ENCODE results near the gene PTPMT1. TPM values are rescaled to one million over a fixed set of nuclear protein-coding genes. Genes with fewer than 3 reads are reported as not detected.

Gene PTPMT1
- total RNA-seq, 1 donor from 2014 or later: 27.1 TPM

GRCh38 chr11:47550288-47551047 is 14.9 kb upstream of the PTPMT1 start:
- H3K27me3 Mint-ChIP-seq: no peaks in the 10 kb centered on the region
- peak overlapping the region; percentile 97 for H3K27ac Mint-ChIP-seq
- CTCF ChIA-PET: interaction anchor here (1.9 kb wide), 1 partner anchor 10 kb away, joined by 4 read pairs; no protein-coding TSS in a partner anchor
- TF ChIP-seq CTCF (IDR thresholded peaks at IDR 0.05): no peak
- H3K36me3 Mint-ChIP-seq (ENCODE audit: low read depth): peaks cover 25% of the 10 kb centered on the region
- ATAC-seq (ENCODE audit: low read depth) (no peak), DNase-seq (no peak)
- H3K4me3 Mint-ChIP-seq: peak overlapping the region; percentile 96
- POLR2A ChIA-PET: interaction anchor here (0.7 to 2.4 kb wide), 3 partner anchors 10 to 331 kb away, joined by 3 to 12 read pairs (median 7); no protein-coding TSS in a partner anchor
- peaks cover 58% of the 10 kb centered on the region for H3K4me1 Mint-ChIP-seq
- intact Hi-C loops (cut with micrococcal nuclease): loop anchor here (5.0 kb wide), 1 partner anchor 173 kb away; the partner anchor contains the start of gene SPI1
- no peaks in the 10 kb centered on the region for H3K9me3 Mint-ChIP-seq

- H3K27ac Mint-ChIP-seq: peak overlapping the region; percentile 97
- no peak for TF ChIP-seq CTCF (IDR thresholded peaks at IDR 0.05)
- ATAC-seq (ENCODE audit: low read depth) (no peak), DNase-seq (no peak)
- no peaks in the 10 kb centered on the region for H3K9me3 Mint-ChIP-seq
- intact Hi-C loops (cut with micrococcal nuclease): loop anchor here (5.0 kb wide), 1 partner anchor 174 kb away; the partner anchor contains the start of gene SPI1
- no peaks in the 10 kb centered on the region for H3K27me3 Mint-ChIP-seq
- ChIA-PET POLR2A (interaction anchor here (0.7 to 2.7 kb wide), 5 partner anchors 10 to 332 kb away, joined by 3 to 29 read pairs (median 7); partner anchors contain the start of gene PTPMT1), CTCF (interaction anchor here (1.9 kb wide), 1 partner anchor 11 kb away, joined by 4 read pairs; no protein-coding TSS in a partner anchor)
- peaks cover 58% of the 10 kb centered on the region for H3K4me1 Mint-ChIP-seq
- H3K36me3 Mint-ChIP-seq (ENCODE audit: low read depth): peaks cover 23% of the 10 kb centered on the region
- H3K4me3 Mint-ChIP-seq: peak overlapping the region; percentile 96
These were observed 14.3 kb upstream of the PTPMT1 start for GRCh38 chr11:47551086-47551485.

GRCh38 chr11:47552056-47552565 is 13.3 kb upstream of the PTPMT1 start:
- ATAC-seq (ENCODE audit: low read depth) (no peak), DNase-seq (no peak)
- H3K27me3 Mint-ChIP-seq: no peaks in the 10 kb centered on the region
- ChIA-PET POLR2A (interaction anchor here (0.7 to 2.7 kb wide), 11 partner anchors 11 to 336 kb away, joined by 3 to 29 read pairs (median 6); partner anchors contain the start of genes ACP2, FNBP4, KBTBD4 and NDUFS3), CTCF (interaction anchor here (1.9 kb wide), 1 partner anchor 12 kb away, joined by 4 read pairs; no protein-coding TSS in a partner anchor)
- H3K4me3 Mint-ChIP-seq: peak overlapping the region; percentile 96
- H3K27ac Mint-ChIP-seq: peak overlapping the region; percentile 97
- intact Hi-C loops (cut with micrococcal nuclease): loop anchor here (1.0 to 5.0 kb wide), 5 partner anchors 9 to 375 kb away; partner anchors contain the start of genes AGBL2, ARFGAP2, NUP160 and SPI1
- TF ChIP-seq CTCF (IDR thresholded peaks at IDR 0.05): no peak
- H3K36me3 Mint-ChIP-seq (ENCODE audit: low read depth): peaks cover 19% of the 10 kb centered on the region
- H3K4me1 Mint-ChIP-seq: peaks cover 53% of the 10 kb centered on the region
- H3K9me3 Mint-ChIP-seq: no peaks in the 10 kb centered on the region

- intact Hi-C loops (cut with micrococcal nuclease): loop anchor here (1.0 to 5.0 kb wide), 14 partner anchors 9 to 558 kb away; partner anchors contain the start of genes AGBL2, ARFGAP2, FNBP4 and MTCH2
- Mint-ChIP-seq H3K4me1 (peaks cover 50% of the 10 kb centered on the region), H3K27ac (peak within 1 kb of the TSS; percentile 97), H3K27me3 (no peaks in the 10 kb centered on the region), H3K9me3 (no peaks in the 10 kb centered on the region), H3K4me3 (peak within 1 kb of the TSS; percentile 96), H3K36me3 (ENCODE audit: low read depth) (peaks cover 16% of the 10 kb centered on the region)
- ChIA-PET POLR2A (interaction anchor here (0.6 to 2.7 kb wide), 12 partner anchors 12 to 559 kb away, joined by 3 to 29 read pairs (median 4); partner anchors contain the start of genes ACP2, FNBP4, KBTBD4 and NDUFS3), CTCF (interaction anchor here (0.6 to 1.9 kb wide), 7 partner anchors 12 to 48 kb away, joined by 3 to 4 read pairs (median 3); no protein-coding TSS in a partner anchor)
- ATAC-seq (ENCODE audit: low read depth) (peak; percentile 94), DNase-seq (peak; percentile 93)
- peak; percentile 33 for TF ChIP-seq CTCF (IDR thresholded peaks at IDR 0.05)
These were observed 12.6 kb upstream of the PTPMT1 start, which contains the start of gene CELF1 for GRCh38 chr11:47552566-47553405. CELF1 (minus strand) TSS chr11:47553132; CDS start chr11:47499523, 53,609 bp downstream.

Data from activated B cell treated with CpG ODN at 0.5 μM for 24 hours (primary cell).